ENCODE data around the gene PLEKHA3. TPM values are rescaled to one million over a fixed set of nuclear protein-coding genes. Genes with fewer than 3 reads are reported as not detected.
"Not testable (repeated sequence)": the region's sequence is repeated elsewhere in the genome, so short reads cannot be mapped to it uniquely, and the experiment has no call there.

The PLEKHA3 gene
- total RNA-seq, 1 donor from 2014 or later = 9.7 TPM

- Histone ChIP-seq H3K36me3 (ENCODE audit: control insufficient read depth, insufficient read depth, low read length) (no peaks in the 10 kb centered on the region), H3K27me3 (ENCODE audit: control insufficient read depth, insufficient read depth, low read length) (no peaks in the 10 kb centered on the region), H3K4me3 (ENCODE audit: low read depth, low read length) (no peak overlapping the region)
- DNase-seq (ENCODE audit: low read depth) = no peak
- no peak for TF ChIP-seq CTCF (IDR thresholded peaks at IDR 0.05; ENCODE audit: insufficient read depth, low read length, poor library complexity, severe bottlenecking)
Observed at GRCh38 chr2:178469219-178469849, 10.9 kb upstream of the PLEKHA3 start.

GRCh38 chr2:178471313-178471712, 8.9 kb upstream of the PLEKHA3 start:
- H3K4me3 ChIP-seq (ENCODE audit: low read depth, low read length); H3K27me3 ChIP-seq (ENCODE audit: control insufficient read depth, insufficient read depth, low read length); H3K36me3 ChIP-seq (ENCODE audit: control insufficient read depth, insufficient read depth, low read length); DNase-seq (ENCODE audit: low read depth): not testable (repeated sequence)

GRCh38 chr2:178473373-178473772, 6.9 kb upstream of the PLEKHA3 start:
- no peak for TF ChIP-seq CTCF (IDR thresholded peaks at IDR 0.05; ENCODE audit: insufficient read depth, low read length, poor library complexity, severe bottlenecking)
- no peaks in the 10 kb centered on the region for H3K27me3 ChIP-seq (ENCODE audit: control insufficient read depth, insufficient read depth, low read length)
- no peak for DNase-seq (ENCODE audit: low read depth)

GRCh38 chr2:178473931-178474330, 6.3 kb upstream of the PLEKHA3 start:
- H3K4me3 ChIP-seq (ENCODE audit: low read depth, low read length) = no peak overlapping the region
- no peak for DNase-seq (ENCODE audit: low read depth)
- no peak for TF ChIP-seq CTCF (IDR thresholded peaks at IDR 0.05; ENCODE audit: insufficient read depth, low read length, poor library complexity, severe bottlenecking)
- no peaks in the 10 kb centered on the region for H3K36me3 ChIP-seq (ENCODE audit: control insufficient read depth, insufficient read depth, low read length)
- no peaks in the 10 kb centered on the region for H3K27me3 ChIP-seq (ENCODE audit: control insufficient read depth, insufficient read depth, low read length)

More at GRCh38 chr2:178473373-178473772, 6.9 kb upstream of the PLEKHA3 start:
- Histone ChIP-seq H3K4me3 (ENCODE audit: low read depth, low read length) (no peak overlapping the region), H3K36me3 (ENCODE audit: control insufficient read depth, insufficient read depth, low read length) (no peaks in the 10 kb centered on the region)

GRCh38 chr2:178474560-178474959, 5.7 kb upstream of the PLEKHA3 start:
- DNase-seq (ENCODE audit: low read depth) = no peak
- TF ChIP-seq CTCF (IDR thresholded peaks at IDR 0.05; ENCODE audit: insufficient read depth, low read length, poor library complexity, severe bottlenecking) = no peak
- no peaks in the 10 kb centered on the region for H3K36me3 ChIP-seq (ENCODE audit: control insufficient read depth, insufficient read depth, low read length)
- no peaks in the 10 kb centered on the region for H3K27me3 ChIP-seq (ENCODE audit: control insufficient read depth, insufficient read depth, low read length)
- H3K4me3 ChIP-seq (ENCODE audit: low read depth, low read length) = no peak overlapping the region

GRCh38 chr2:178476477-178476876, 3.8 kb upstream of the PLEKHA3 start:
- DNase-seq (ENCODE audit: low read depth) = no peak
- no peaks in the 10 kb centered on the region for H3K27me3 ChIP-seq (ENCODE audit: control insufficient read depth, insufficient read depth, low read length)
- H3K36me3 ChIP-seq (ENCODE audit: control insufficient read depth, insufficient read depth, low read length) = no peaks in the 10 kb centered on the region
- no peak overlapping the region for H3K4me3 ChIP-seq (ENCODE audit: low read depth, low read length)
- no peak for TF ChIP-seq CTCF (IDR thresholded peaks at IDR 0.05; ENCODE audit: insufficient read depth, low read length, poor library complexity, severe bottlenecking)
